Thyroid gland (tissue), 4 donors: ENCODE data around the gene SLC47A2. TPM values are rescaled to one million over a fixed set of nuclear protein-coding genes. Genes with fewer than 3 reads are reported as not detected.
A peak's percentile ranks its signal among the peaks of the same experiment; 100 is the strongest.
"Not testable (repeated sequence)": the region's sequence is repeated elsewhere in the genome, so short reads cannot be mapped to it uniquely, and the experiment has no call there.

Experiments
- DNase-seq, 2 donors: peaks; one replicate each; pipeline ENCODE4 v3.0.0-alpha.2; 2019
- H3K27ac ChIP-seq, 3 donors: fragments of 200-600 bp; sonication (generic); 1 replicate in 2 of 3; 2 replicates in 1 of 3; pipeline ENCODE4 v1.5.1; 2016 to 2019; ENCODE audit warnings: mild to moderate bottlenecking in 1 of 3, moderate library complexity in 1 of 3
- H3K27me3 ChIP-seq: fragments of 200-600 bp; sonication (generic); one replicate; pipeline ENCODE4 v1.5.1; 2019
- H3K36me3 ChIP-seq, 2 donors: fragments of 200-600 bp; sonication (generic); one replicate each; pipeline ENCODE4 v1.5.1; 2016 to 2019
- H3K4me1 ChIP-seq, 2 donors: fragments of 200-600 bp; sonication (generic); one replicate each; pipeline ENCODE4 v1.5.1; 2017 to 2019
- H3K4me3 ChIP-seq, 3 donors: fragments of 200-600 bp; sonication (generic); replicated peaks in 1 of 3; 1 replicate in 2 of 3; 2 replicates in 1 of 3; pipeline ENCODE4 v1.5.1; 2016; ENCODE audit warnings: mild to moderate bottlenecking in 1 of 3
- H3K9me3 ChIP-seq: fragments of 200-600 bp; sonication (generic); one replicate; pipeline ENCODE4 v1.5.1; 2017
- CTCF ChIP-seq, 6 experiments: fragments of 200-600 bp in 3 of 6; fragments of 450-650 bp in 3 of 6; sonication (generic) in 3 of 6; IDR thresholded peaks; one replicate each; pipeline ENCODE4 v1.5.1; 2016 to 2019; ENCODE audit warnings: antibody characterized with exemption in 6 of 6, mild to moderate bottlenecking in 2 of 6, inconsistent platforms in 1 of 6, moderate library complexity in 1 of 6
- POLR2A ChIP-seq, 2 donors: fragments of 450-650 bp; IDR thresholded peaks; one replicate each; pipeline ENCODE4 v1.6.1; 2017; ENCODE audit warnings: antibody characterized with exemption in 2 of 2, mild to moderate bottlenecking in 2 of 2, moderate library complexity in 1 of 2
- WGBS, 2 donors: methylation state at CpG; one replicate each; pipeline ENCODE4 v1.1.5; 2017; 5-methylcytosine and 5-hydroxymethylcytosine counted together
- intact Hi-C: fragments of 100-400 bp; cut with DNase I; formaldehyde crosslinking; loops from one replicate; pipeline ENCODE4 v1.15.1; 2023
- total RNA-seq, 4 donors: library from RNA; depleted of rRNA; stranded (reverse); fragments of >200 nt; gene quantifications; one replicate each; pipeline ENCODE4 v1.2.3, GENCODE V29; 2016

Gene SLC47A2
- total RNA-seq: 1 to 10 TPM in 1 of 4 donors, under 1 TPM in 1, not detected in 2; 0.45 to 1.4 TPM

DNA sequence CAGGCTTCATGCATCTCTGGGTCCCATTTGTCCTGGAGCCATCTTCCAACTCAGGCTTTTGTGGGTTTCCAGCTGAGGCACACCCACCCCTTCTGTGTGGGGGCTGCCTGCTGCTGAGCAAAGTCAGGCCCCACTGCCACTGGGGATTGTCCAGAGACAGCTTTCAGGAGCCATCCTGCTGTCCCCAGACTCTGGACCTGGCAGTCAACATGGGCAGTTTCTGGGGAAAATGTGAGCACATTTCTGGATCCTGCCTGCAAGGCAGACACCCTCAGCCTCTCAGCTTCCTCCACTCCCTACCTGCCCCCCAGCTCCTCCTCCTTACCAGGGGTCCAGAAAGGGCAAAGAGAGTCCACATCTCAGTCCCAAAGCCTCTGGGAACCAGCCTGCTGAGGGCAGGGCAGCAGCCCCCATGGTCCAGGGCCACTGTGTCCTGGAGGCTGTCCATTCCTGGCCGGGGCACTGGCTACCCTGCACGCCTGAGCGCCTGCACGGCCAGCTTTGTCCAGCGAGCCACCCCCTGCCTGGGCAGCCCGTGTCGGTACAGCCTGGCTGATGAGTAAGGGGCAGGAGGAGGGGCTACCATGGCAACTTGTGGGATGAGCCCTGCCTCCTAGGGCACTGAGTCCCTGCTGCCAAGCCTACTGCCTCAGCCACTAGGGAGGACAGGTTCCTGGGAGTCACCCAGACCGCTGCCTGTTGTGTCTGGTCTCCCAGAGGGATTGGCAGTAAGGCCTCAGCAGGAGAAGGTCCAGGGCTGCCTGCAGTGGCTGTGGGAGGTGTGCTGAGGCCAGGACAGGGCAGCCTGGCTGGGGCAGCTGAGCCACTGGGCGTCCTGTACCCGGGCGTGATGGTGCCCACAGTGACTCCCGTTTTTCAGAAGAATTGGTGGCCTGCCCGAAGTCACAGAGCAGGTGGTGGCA, at the start of gene SLC47A2:
Gene SLC47A2 (minus strand): TSS at position 477 of the 923 bp plus-strand sequence. CDS start 29 bp downstream, at position 448.
- H3K27ac ChIP-seq: peak within 1 kb of the TSS; percentile 41 to 65 (median 43)
- no peak for TF ChIP-seq POLR2A (IDR thresholded peaks at IDR 0.05)
- no peak for TF ChIP-seq CTCF (IDR thresholded peaks at IDR 0.05)
- no peaks in the 10 kb centered on the region for H3K9me3 ChIP-seq
- no peaks in the 10 kb centered on the region for H3K27me3 ChIP-seq
- DNase-seq: peak; percentile 65 to 82
- intact Hi-C loops: no loop called here
- WGBS, 2 donors: 41 to 43% methylated on average over 7 to 8 of the region's 13 CpGs
- H3K4me1 ChIP-seq: peaks cover 30 to 66% of the 10 kb centered on the region in 2 donors
- H3K4me3 ChIP-seq: no peak within 1 kb of the TSS
- no peaks in the 10 kb centered on the region for H3K36me3 ChIP-seq

GRCh38 chr17:19766016-19766415, 49.6 kb upstream of the SLC47A2 start:
- H3K4me1 ChIP-seq: peaks cover 0 to 6% of the 10 kb centered on the region in 2 donors
- H3K27ac ChIP-seq: no peak overlapping the region
- 76 to 85% methylated on average over 6 to 7 of the region's 7 CpGs for WGBS, 2 donors
- no peaks in the 10 kb centered on the region for H3K27me3 ChIP-seq
- H3K9me3 ChIP-seq: no peaks in the 10 kb centered on the region
- no peaks in the 10 kb centered on the region for H3K36me3 ChIP-seq
- TF ChIP-seq POLR2A (IDR thresholded peaks at IDR 0.05): no peak
- TF ChIP-seq CTCF (IDR thresholded peaks at IDR 0.05): no peak
- intact Hi-C loops: loop anchor here (2.0 to 10.0 kb wide), 3 partner anchors 251 to 401 kb away; partner anchors contain the start of gene B9D1
- H3K4me3 ChIP-seq: no peak overlapping the region
- DNase-seq: no peak

GRCh38 chr17:19763991-19764390, 47.6 kb upstream of the SLC47A2 start:
- H3K27ac ChIP-seq, DNase-seq, H3K27me3 ChIP-seq, H3K4me3 ChIP-seq, H3K9me3 ChIP-seq, H3K36me3 ChIP-seq, H3K4me1 ChIP-seq: not testable (repeated sequence)
- intact Hi-C loops: loop anchor here (10.0 kb wide), 1 partner anchor 399 kb away; the partner anchor contains the start of gene B9D1
- 94% methylated on average over 6 of the region's 6 CpGs for WGBS, 2 donors

DNA sequence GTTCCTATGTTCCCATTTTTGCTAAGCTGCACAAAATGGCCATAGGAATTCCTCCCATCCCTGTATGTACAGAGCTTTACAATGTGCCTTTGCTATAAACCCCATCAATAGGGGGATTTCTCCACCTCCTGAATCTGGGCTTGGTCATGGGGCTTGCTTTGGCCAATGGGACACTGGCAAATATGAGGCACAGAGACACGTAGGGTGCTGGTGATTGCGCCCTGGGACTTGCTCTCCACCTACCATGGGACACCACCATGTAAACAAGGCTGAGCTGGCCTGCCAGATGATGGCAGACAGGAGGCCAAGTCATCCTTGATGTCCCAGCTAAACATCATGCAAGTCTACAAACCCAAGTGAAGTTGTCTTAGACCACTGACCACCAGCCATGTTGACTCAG, 47.0 kb upstream of the SLC47A2 start:
- Histone ChIP-seq H3K27ac (no peak overlapping the region), H3K36me3 (no peaks in the 10 kb centered on the region), H3K4me1 (peaks cover 0 to 5% of the 10 kb centered on the region in 2 donors), H3K27me3 (no peaks in the 10 kb centered on the region), H3K4me3 (no peak overlapping the region), H3K9me3 (no peaks in the 10 kb centered on the region)
- intact Hi-C loops: loop anchor here (10.0 kb wide), 1 partner anchor 399 kb away; the partner anchor contains the start of gene B9D1
- no peak for TF ChIP-seq CTCF (IDR thresholded peaks at IDR 0.05)
- no peak for TF ChIP-seq POLR2A (IDR thresholded peaks at IDR 0.05)
- WGBS, 2 donors: 93 to 95% methylated on average over 2 of the region's 2 CpGs
- no peak for DNase-seq

DNA sequence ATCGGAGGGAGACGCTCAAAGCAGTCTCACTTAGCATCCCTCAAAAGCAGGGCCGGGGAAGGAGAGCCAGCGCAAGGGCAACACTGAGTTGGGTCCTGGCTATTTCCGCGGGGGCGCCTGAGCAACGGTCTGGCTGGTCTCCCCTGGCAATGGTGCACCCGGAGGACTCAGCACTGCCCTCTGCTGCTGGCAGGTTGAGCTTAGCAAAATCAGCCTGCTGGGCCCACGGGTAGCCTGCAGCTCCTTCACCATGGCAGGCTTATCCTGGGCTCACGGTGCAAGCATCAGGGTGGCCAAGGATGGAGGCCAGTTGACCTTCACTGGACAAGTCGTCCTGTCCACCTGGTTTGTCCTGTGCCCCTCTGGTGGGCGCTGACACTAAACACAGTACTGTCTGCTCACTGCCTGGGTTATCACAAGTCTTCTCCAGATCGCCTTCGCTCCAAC, 46.2 kb upstream of the SLC47A2 start:
- no peak for TF ChIP-seq POLR2A (IDR thresholded peaks at IDR 0.05)
- peak in 4 of 6 experiments; percentile 59 to 90 (median 82) for TF ChIP-seq CTCF (IDR thresholded peaks at IDR 0.05)
- Histone ChIP-seq H3K27ac (no peak overlapping the region), H3K9me3 (no peaks in the 10 kb centered on the region), H3K4me1 (peaks cover 0 to 5% of the 10 kb centered on the region in 2 donors), H3K36me3 (no peaks in the 10 kb centered on the region), H3K4me3 (no peak overlapping the region), H3K27me3 (no peaks in the 10 kb centered on the region)
- intact Hi-C loops: loop anchor here (10.0 kb wide), 1 partner anchor 398 kb away; the partner anchor contains the start of gene B9D1
- 31 to 66% methylated on average over 5 to 7 of the region's 15 CpGs for WGBS, 2 donors
- peak; percentile 75 to 86 for DNase-seq
